SK-N-SH treated with all-trans-retinoic acid at 6 μM for 48 hours (cell line): ENCODE measurements around the gene SPOP.

Experiments
- ARNTL ChIP-seq: fragments of 450-650 bp; formaldehyde crosslinking; IDR thresholded peaks from 2 replicates; pipeline ENCODE4 v1.5.0; 2020; ENCODE audit warnings: low read depth, mild to moderate bottlenecking, moderate library complexity, borderline replicate concordance
- OSR1 ChIP-seq: fragments of 250-450 bp; sonication (Bioruptor Pico); IDR thresholded peaks from 2 replicates; pipeline ENCODE4 v1.8.0; 2022; ENCODE audit warnings: moderate library complexity, mild to moderate bottlenecking, inconsistent platforms
- PATZ1 ChIP-seq: fragments of 250-450 bp; sonication (Bioruptor Pico); IDR thresholded peaks from 2 replicates; pipeline ENCODE4 v1.8.0; 2020; ENCODE audit warnings: mild to moderate bottlenecking, moderate library complexity, borderline replicate concordance
- RARB ChIP-seq: fragments of 250-450 bp; sonication (Bioruptor Pico); IDR thresholded peaks from 2 replicates; pipeline ENCODE4 v1.8.0; 2021; ENCODE audit warnings: mild to moderate bottlenecking, moderate library complexity
- TCF4 ChIP-seq: fragments of 250-450 bp; sonication (Bioruptor Pico); IDR thresholded peaks from 2 replicates; pipeline ENCODE4 v1.8.0; 2021; ENCODE audit warnings: mild to moderate bottlenecking, moderate library complexity, borderline replicate concordance
- ZFP30 ChIP-seq: fragments of 450-650 bp; formaldehyde crosslinking; IDR thresholded peaks from 2 replicates; pipeline ENCODE4 v1.5.0; 2022; ENCODE audit warnings: mild to moderate bottlenecking, moderate library complexity
- ZNF565 ChIP-seq: fragments of 450-650 bp; formaldehyde crosslinking; conservative IDR thresholded peaks from 2 replicates; pipeline ENCODE4 v1.5.0; 2020; ENCODE audit warnings: low read depth, mild to moderate bottlenecking, moderate library complexity

GRCh38 chr17:49581648-49581998 lies 96.3 kb downstream of the SPOP start:
- TF ChIP-seq ARNTL (no peak), RARB (no peak), TCF4 (CRISPR knock-in tag) (no peak), PATZ1 (no peak), ZFP30 (CRISPR knock-in tag) (no peak), OSR1 (CRISPR knock-in tag) (no peak), ZNF565 (no peak)
